ENCODE data around the gene LIPG. TPM values are rescaled to one million over a fixed set of nuclear protein-coding genes. Genes with fewer than 3 reads are reported as not detected.

LIPG gene
- total RNA-seq, 1 experiment from 2014 or later = 6.8 TPM

DNA sequence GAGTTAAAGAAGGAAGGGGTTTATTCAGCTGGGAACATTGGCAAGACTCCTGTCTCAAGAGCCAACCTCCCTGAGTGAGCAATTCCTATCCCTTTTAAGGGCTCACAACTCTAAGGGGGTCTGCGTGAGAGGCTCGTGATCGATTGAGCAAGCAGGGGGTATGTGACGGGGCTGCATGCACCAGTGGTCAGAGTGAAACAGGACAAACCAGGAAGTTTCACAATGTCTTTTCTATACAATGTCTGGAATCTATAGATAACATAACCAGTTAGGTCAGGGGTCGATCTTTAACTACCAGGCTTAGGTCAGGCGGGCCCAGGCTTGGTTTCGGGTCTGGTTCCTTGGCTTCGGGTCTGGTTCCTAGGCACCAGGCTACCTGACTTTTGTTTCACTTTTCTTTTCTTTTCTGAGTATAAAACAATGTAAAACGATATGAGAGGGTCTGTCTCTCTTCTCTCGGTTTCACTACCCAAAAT is 30.1 kb upstream of the LIPG start:
- ChIA-PET POLR2A (no interaction called here), CTCF (no interaction called here)
- Mint-ChIP-seq H3K4me3 (no peak overlapping the region), H3K27me3 (ENCODE audit: low read depth) (peaks cover 4% of the 10 kb centered on the region), H3K36me3 (peaks cover 23% of the 10 kb centered on the region), H3K9me3 (peaks cover 30% of the 10 kb centered on the region), H3K27ac (no peak overlapping the region), H3K4me1 (peaks cover 32% of the 10 kb centered on the region)
- TF ChIP-seq, protein P1, sequence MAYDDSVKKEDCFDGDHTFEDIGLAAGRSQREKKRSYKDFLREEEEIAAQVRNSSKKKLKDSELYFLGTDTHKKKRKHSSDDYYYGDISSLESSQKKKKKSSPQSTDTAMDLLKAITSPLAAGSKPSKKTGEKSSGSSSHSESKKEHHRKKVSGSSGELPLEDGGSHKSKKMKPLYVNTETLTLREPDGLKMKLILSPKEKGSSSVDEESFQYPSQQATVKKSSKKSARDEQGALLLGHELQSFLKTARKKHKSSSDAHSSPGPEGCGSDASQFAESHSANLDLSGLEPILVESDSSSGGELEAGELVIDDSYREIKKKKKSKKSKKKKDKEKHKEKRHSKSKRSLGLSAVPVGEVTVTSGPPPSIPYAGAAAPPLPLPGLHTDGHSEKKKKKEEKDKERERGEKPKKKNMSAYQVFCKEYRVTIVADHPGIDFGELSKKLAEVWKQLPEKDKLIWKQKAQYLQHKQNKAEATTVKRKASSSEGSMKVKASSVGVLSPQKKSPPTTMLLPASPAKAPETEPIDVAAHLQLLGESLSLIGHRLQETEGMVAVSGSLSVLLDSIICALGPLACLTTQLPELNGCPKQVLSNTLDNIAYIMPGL (CRISPR knock-in tag; IDR thresholded peaks at IDR 0.05) = no peak
- TF ChIP-seq CBFB (CRISPR knock-in tag; IDR thresholded peaks at IDR 0.05; ENCODE audit: low read depth) = no peak
- TF ChIP-seq, protein P2, sequence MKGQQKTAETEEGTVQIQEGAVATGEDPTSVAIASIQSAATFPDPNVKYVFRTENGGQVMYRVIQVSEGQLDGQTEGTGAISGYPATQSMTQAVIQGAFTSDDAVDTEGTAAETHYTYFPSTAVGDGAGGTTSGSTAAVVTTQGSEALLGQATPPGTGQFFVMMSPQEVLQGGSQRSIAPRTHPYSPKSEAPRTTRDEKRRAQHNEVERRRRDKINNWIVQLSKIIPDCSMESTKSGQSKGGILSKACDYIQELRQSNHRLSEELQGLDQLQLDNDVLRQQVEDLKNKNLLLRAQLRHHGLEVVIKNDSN (CRISPR knock-in tag; IDR thresholded peaks at IDR 0.05) = no peak
- TF ChIP-seq ZNF423 (CRISPR knock-in tag; IDR thresholded peaks at IDR 0.05) = no peak
- no peak for TF ChIP-seq RORB (CRISPR knock-in tag; IDR thresholded peaks at IDR 0.05)
- TF ChIP-seq SMAD4 (CRISPR knock-in tag; IDR thresholded peaks at IDR 0.05) = no peak
- TF ChIP-seq, protein P3, sequence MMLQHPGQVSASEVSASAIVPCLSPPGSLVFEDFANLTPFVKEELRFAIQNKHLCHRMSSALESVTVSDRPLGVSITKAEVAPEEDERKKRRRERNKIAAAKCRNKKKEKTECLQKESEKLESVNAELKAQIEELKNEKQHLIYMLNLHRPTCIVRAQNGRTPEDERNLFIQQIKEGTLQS (CRISPR knock-in tag; conservative IDR thresholded peaks at IDR 0.05) = no peak
- TF ChIP-seq, protein P4, sequence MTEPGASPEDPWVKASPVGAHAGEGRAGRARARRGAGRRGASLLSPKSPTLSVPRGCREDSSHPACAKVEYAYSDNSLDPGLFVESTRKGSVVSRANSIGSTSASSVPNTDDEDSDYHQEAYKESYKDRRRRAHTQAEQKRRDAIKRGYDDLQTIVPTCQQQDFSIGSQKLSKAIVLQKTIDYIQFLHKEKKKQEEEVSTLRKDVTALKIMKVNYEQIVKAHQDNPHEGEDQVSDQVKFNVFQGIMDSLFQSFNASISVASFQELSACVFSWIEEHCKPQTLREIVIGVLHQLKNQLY (CRISPR knock-in tag; IDR thresholded peaks at IDR 0.05) = no peak
- TF ChIP-seq TP53 (CRISPR knock-in tag; IDR thresholded peaks at IDR 0.05) = no peak
- no peak for TF ChIP-seq OVOL2 (CRISPR knock-in tag; IDR thresholded peaks at IDR 0.05; ENCODE audit: borderline replicate concordance)
- TF ChIP-seq GTF2I (CRISPR knock-in tag; conservative IDR thresholded peaks at IDR 0.05) = no peak
- TF ChIP-seq, protein P5, sequence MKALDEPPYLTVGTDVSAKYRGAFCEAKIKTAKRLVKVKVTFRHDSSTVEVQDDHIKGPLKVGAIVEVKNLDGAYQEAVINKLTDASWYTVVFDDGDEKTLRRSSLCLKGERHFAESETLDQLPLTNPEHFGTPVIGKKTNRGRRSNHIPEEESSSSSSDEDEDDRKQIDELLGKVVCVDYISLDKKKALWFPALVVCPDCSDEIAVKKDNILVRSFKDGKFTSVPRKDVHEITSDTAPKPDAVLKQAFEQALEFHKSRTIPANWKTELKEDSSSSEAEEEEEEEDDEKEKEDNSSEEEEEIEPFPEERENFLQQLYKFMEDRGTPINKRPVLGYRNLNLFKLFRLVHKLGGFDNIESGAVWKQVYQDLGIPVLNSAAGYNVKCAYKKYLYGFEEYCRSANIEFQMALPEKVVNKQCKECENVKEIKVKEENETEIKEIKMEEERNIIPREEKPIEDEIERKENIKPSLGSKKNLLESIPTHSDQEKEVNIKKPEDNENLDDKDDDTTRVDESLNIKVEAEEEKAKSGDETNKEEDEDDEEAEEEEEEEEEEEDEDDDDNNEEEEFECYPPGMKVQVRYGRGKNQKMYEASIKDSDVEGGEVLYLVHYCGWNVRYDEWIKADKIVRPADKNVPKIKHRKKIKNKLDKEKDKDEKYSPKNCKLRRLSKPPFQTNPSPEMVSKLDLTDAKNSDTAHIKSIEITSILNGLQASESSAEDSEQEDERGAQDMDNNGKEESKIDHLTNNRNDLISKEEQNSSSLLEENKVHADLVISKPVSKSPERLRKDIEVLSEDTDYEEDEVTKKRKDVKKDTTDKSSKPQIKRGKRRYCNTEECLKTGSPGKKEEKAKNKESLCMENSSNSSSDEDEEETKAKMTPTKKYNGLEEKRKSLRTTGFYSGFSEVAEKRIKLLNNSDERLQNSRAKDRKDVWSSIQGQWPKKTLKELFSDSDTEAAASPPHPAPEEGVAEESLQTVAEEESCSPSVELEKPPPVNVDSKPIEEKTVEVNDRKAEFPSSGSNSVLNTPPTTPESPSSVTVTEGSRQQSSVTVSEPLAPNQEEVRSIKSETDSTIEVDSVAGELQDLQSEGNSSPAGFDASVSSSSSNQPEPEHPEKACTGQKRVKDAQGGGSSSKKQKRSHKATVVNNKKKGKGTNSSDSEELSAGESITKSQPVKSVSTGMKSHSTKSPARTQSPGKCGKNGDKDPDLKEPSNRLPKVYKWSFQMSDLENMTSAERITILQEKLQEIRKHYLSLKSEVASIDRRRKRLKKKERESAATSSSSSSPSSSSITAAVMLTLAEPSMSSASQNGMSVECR (CRISPR knock-in tag; IDR thresholded peaks at IDR 0.05; ENCODE audit: borderline replicate concordance) = no peak
- no peak for TF ChIP-seq ZBTB21 (CRISPR knock-in tag; IDR thresholded peaks at IDR 0.05; ENCODE audit: borderline replicate concordance)
- TF ChIP-seq NFYB (CRISPR knock-in tag; conservative IDR thresholded peaks at IDR 0.05; ENCODE audit: low read depth) = no peak
- TF ChIP-seq, protein P6, sequence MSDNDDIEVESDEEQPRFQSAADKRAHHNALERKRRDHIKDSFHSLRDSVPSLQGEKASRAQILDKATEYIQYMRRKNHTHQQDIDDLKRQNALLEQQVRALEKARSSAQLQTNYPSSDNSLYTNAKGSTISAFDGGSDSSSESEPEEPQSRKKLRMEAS (CRISPR knock-in tag; IDR thresholded peaks at IDR 0.05) = no peak
- DNase-seq (ENCODE audit: low spot score) (no peak), ATAC-seq (no peak)

DNA sequence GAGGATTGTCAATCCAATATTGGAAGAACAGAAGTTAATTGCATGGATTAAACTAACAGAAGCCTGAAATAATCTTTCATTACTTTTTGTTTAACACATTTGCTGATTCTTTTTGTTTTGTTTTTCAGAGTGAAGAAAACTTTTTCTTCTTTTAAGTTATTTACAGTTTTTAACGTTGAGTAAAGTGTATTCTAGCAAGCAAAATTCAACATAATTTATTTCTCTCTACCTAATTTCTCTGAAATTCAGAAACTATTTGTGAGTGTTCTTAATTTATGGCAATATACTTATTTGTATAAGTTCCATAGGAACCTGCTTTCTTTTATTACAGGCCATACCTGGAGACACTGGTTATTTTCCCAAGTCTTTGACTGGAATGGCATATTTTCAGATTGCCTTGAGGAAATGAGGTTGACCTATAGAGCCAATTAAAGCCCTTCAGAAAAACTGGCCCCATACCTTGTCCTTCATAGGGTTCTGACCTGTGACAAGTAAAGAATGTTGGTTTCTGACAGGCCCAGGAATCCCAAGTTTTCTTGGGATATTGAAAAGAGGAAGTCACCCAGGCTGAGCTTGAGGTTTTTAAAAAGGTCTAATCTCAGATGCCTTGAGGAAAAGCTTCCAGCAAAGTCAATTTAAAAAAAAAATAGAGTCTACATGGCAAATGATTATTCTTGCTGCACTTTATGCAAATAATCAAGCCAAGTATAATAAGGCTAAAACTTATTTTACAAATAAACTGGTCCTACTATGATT is 26.8 kb upstream of the LIPG start:
- POLR2A ChIA-PET = no interaction called here
- H3K4me1 Mint-ChIP-seq = peaks cover 25% of the 10 kb centered on the region
- DNase-seq (ENCODE audit: low spot score) (no peak), ATAC-seq (no peak)
- no peak for TF ChIP-seq GTF2I (CRISPR knock-in tag; conservative IDR thresholded peaks at IDR 0.05)
- TF ChIP-seq ETV6 (CRISPR knock-in tag; IDR thresholded peaks at IDR 0.05) = no peak
- TF ChIP-seq IRF2 (CRISPR knock-in tag; IDR thresholded peaks at IDR 0.05; ENCODE audit: borderline replicate concordance, low read depth) = no peak
- TF ChIP-seq FOXK1 (CRISPR knock-in tag; IDR thresholded peaks at IDR 0.05) = no peak
- peaks cover 23% of the 10 kb centered on the region for H3K9me3 Mint-ChIP-seq
- peaks cover 4% of the 10 kb centered on the region for H3K27me3 Mint-ChIP-seq (ENCODE audit: low read depth)
- no peak overlapping the region for H3K4me3 Mint-ChIP-seq
- H3K36me3 Mint-ChIP-seq = peaks cover 22% of the 10 kb centered on the region
- CTCF ChIA-PET = no interaction called here
- H3K27ac Mint-ChIP-seq = no peak overlapping the region
